HG03439 (cell line): ENCODE data around the gene THSD4.

Source experiments
- ATAC-seq: cut with Tn5 transposase; IDR thresholded peaks from one replicate; pipeline ENCODE4 v1.9.1; 2021; ENCODE audit warnings: mild to moderate bottlenecking, moderate library complexity; ENCODE audit not compliant: unreplicated experiment

The THSD4 gene

GRCh38 chr15:71509139-71509538, 393.9 kb downstream of the THSD4 start:
- ATAC-seq: no peak

- no peak for ATAC-seq
Observed at GRCh38 chr15:71510763-71511162, 395.5 kb downstream of the THSD4 start.

DNA sequence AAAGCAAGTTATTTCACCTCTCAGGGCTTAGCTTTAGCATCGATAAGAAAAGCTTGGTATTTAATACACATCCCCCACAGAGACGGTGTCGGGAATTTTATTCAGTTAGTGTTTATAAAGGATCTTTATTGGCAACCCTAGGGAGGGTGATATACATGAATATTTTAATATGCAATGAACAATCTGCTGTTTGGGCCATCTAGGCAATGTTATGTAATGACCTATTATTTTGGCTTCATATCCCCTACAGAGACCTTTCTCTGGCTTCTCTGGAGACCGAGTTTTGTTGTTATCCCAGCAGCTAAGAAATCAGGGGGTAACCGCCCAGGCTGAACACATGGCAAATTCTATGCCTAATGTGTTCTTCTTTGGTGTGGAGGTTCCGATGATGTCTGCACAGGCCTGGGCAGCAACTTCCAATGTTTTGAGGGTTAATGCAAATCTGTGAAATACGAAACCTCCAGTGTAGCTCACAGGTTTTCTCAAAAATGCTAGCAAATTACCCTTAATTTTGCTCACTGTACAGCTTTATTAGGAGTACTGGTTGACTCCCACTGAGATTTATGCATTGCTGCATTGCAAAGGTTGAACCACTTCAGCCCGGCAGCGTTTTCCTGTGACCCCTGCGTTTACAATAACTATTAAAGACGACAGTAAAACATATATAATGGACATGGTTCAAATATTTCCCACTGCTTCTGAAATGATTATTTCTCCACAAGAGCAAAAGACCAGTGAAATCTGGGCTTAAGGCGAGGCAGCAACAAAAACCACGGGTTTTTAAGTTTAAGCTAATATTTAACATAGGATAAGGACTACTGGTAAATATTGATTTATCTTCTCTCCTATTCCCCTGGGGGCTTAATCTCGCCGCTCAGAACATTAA, 396.8 kb downstream of the THSD4 start:
- no peak for ATAC-seq

- ATAC-seq: no peak
Observed at GRCh38 chr15:71512682-71513006, 397.4 kb downstream of the THSD4 start.

DNA sequence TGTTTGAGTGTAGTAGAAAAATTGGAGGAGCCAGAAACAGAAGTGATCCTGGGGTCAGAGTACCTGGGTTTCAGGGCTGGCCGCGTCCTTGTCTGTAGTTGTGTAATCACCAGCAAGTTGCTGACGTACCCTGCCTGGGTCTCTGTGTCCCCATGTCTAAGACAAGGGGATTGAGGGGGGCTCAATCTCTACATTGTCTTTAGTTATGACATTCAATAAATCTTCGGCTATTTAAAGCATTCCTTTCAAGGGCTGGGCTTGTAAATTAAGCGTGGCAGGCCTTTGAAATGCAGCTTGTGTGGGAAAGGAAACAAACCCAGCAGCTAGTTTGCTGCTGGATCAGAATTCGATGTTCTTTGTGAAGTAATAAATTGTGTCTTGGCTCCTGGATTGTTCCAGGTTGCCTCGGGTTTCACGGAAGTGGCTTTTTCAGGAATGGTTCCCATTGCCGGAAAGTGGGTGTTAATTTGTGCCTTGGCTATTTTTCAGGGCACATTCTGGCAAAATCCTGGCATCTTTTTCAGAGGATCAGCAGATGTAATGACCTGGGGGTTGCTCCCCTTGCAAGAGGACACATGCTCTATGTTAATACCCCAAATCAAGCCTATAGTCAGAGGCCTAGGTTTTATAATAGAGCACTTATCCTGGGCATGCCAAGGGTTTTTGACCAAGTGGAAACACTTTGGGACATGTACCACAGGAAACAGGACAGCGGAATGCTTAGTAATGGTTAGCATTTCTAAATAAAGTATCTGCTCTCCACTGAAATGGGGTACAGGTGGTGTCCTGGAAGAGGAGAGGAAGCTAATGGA, 400.3 kb downstream of the THSD4 start:
- ATAC-seq: no peak

DNA sequence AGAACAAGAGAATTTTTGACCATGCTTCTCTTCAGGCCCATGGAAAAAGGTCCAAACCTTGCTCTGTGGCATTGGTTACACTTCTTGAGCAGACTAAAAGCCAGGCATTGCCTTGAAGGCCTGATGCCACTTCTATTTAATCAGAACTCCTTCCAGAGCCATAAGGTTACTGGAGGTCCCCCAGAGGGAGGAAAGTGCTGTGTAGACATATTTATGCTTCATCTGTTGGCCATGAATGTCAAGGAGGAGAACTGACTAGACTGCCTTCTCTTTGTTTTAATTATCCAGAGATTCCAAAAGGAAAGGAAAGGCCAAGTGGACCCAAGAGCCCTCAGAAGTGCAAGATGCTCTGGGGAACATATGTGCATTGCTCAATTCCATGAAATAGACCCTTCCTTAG, 402.5 kb downstream of the THSD4 start:
- no peak for ATAC-seq

- ATAC-seq: no peak
Observed at GRCh38 chr15:71518661-71519060, 403.4 kb downstream of the THSD4 start.

- no peak for ATAC-seq
Observed at GRCh38 chr15:71526060-71526820, 411.0 kb downstream of the THSD4 start.

GRCh38 chr15:71529361-71529760, 414.1 kb downstream of the THSD4 start:
- ATAC-seq: no peak

DNA sequence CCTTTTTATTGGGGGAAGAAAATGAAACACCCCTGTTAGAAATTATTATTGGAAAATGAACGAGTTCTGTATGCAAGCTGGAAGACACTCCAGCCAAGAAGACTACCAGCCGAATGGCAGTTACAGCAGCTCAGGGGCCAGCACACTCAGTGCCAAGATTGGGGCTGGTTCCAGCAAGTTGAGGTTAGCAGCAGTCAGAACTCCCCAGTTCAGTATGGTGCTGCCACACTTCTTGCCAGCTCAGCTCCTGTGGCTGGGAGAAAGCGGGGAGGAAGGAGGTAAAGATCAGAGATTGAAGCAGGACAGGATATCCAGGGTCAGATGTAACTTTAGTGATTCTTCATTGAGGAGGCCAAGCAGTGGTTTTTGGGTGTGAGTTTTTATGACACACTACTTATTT, 414.8 kb downstream of the THSD4 start:
- no peak for ATAC-seq

DNA sequence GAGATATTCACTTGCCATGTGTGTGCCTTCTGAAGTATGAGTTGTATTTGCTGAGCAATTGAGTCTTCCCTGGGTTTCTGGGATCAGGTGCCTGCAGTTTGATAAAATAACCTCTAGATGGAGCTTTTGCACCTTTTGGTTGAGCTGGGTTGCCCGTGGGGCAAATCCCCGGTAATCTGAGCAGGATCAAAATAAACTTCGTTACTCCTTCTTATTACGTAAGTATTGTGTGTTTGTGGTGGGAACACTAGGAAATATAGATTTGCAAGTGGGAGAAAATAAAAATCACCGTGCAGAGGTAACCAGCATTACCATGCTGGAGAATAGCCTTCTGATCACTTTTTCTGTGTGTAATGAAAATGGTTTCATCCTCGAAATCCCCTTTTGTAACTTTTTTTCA, 417.7 kb downstream of the THSD4 start:
- ATAC-seq: no peak

GRCh38 chr15:71538181-71538580, 422.9 kb downstream of the THSD4 start:
- ATAC-seq: no peak

GRCh38 chr15:71541746-71542145, 426.5 kb downstream of the THSD4 start:
- ATAC-seq: no peak

DNA sequence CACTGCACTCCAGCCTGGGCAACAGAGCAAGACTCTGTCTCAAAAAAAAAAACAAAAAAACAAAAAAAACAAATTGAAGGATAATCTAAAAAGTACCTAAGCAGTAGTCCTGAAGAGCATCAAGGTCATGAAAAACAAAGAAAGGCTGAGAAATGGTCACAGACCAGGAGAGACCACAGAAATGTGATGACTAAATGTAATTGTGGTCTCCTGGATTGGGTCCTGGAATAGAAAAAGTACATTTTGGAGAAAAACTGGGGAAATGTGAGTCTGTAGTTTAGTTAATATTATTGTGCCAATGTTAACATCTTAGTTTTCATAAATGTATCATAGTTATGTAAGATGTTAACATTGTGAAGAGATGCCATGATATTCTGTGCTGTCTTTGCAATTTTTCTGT, 427.6 kb downstream of the THSD4 start:
- ATAC-seq: no peak

DNA sequence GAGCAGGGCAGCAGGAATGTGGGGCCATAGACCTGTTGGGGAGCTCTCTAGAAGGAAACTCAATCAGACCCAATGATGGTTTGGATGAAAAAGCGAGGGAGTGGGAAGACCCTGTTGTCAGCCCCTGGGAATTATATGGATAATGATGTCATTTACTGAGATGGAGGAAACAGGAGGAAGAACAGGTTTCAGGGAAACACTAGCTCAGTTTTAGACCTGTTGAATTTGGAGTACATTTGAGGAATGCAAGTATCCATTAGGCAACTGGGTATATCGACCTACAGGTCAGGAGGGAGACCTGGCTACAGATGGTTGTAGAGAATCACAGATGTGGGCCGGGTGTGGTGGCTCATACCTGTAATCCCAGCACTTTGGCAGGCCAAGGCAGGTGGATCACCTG, 428.1 kb downstream of the THSD4 start:
- ATAC-seq: no peak

DNA sequence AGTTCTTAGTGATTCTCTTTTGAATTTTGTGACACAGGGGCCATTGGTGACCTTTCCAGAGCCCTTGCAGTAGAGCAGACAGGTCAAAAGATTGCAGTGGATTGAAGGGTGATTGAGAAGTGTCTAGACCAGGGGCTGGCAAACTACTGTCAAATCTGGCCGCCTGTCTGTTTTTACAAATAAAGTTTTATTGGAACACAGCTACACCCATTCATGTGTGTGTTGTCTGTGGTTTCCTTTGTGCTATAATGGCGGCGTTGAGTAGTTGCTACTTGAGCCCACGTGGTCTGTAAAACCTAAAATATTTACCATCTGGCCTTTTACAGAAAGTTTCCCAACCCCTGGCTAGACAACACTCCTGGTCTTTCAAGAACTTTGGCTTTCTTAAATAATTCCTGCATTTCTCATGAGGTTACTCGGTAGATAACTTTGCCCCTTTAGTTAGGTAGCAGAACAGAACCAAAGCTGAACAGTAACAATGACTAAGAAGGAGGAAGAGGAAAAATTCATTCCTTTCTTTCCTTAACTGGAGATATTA, 430.0 kb downstream of the THSD4 start:
- no peak for ATAC-seq

DNA sequence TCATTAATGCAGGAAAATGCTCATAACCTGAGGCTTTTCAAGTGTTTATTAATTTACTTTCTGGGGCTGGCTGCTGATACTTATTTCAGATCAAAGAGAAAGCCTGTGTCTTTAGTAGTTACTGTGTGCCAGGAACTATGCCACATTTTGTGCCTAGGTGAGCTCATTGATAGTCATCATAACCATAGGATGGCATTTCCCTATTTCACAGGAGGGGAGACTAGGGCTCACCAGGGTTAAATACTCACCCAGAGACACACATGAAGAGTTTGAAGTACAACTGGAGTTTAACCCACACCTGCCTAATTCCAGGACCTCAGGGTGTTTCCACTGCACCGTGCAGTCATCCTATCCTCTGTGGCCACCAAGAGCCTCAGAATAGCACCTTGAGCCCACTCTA, 430.7 kb downstream of the THSD4 start:
- ATAC-seq: no peak

DNA sequence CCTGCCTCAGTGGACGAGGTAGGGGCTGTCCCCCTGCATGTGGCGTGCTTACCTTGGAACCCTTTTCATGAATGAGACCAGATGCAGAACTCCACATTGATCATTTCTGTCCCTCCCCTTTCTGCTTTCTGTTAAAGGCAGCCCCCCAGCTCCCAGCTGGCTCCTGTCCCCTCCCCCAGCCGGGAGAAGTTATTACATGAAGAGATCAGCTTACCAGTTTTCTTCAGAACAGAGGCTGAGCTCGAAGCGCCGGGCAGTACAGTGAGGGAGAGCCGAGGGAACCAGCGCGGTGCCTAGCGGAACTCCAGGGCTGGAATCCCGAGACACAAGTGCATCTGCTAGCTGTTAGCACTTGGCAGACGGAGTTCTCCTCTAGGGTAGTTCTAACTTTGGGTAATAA, 431.7 kb downstream of the THSD4 start:
- ATAC-seq: no peak

DNA sequence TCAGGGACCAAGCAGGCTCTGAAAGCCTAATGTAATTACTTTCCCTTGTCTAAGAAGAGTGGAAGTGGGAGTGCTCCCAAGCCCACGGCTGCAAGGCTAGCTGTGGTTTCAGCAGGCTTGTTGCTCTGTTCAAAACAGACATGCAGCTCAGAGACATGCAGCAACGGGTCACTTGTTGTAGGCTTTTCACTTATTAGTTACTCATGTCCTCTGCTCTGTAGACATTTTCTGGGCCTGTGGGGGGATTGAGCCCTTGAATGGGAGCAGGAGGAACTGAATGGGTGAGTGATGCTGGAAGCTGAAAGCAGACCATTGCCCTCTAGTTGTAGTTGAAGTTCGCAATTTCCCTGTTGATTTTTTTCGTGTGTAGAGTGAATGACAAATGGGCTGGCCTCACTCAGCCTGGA, 433.1 kb downstream of the THSD4 start:
- no peak for ATAC-seq

GRCh38 chr15:71549091-71549490, 433.8 kb downstream of the THSD4 start:
- no peak for ATAC-seq

DNA sequence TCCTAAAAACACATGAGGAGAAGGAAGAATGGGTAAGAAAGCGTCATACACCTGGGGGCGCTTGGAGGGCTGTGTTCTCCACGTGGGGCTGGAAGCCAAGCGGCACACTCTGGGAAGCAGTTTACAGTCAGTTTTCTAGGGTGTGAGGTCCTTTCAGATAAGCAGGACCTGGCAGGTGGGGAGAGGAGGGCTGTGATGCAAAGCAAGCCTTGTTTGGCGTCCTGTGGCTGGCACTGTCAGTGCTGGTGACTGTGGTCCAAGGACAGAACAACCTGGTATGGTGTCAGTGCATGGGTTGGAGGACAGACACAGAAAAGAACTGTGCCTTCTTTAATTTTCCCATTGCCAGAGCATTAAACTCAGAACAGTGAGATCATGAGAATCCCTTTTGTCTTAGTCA, 434.4 kb downstream of the THSD4 start:
- no peak for ATAC-seq
